ENCODE results near the gene STK11IP.

- TF ChIP-seq, protein P1, sequence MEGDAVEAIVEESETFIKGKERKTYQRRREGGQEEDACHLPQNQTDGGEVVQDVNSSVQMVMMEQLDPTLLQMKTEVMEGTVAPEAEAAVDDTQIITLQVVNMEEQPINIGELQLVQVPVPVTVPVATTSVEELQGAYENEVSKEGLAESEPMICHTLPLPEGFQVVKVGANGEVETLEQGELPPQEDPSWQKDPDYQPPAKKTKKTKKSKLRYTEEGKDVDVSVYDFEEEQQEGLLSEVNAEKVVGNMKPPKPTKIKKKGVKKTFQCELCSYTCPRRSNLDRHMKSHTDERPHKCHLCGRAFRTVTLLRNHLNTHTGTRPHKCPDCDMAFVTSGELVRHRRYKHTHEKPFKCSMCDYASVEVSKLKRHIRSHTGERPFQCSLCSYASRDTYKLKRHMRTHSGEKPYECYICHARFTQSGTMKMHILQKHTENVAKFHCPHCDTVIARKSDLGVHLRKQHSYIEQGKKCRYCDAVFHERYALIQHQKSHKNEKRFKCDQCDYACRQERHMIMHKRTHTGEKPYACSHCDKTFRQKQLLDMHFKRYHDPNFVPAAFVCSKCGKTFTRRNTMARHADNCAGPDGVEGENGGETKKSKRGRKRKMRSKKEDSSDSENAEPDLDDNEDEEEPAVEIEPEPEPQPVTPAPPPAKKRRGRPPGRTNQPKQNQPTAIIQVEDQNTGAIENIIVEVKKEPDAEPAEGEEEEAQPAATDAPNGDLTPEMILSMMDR (IDR thresholded peaks at IDR 0.05): no peak
- TF ChIP-seq POLR2AphosphoS5 (IDR thresholded peaks at IDR 0.05) (no peak), POLR2A (IDR thresholded peaks at IDR 0.05) (no peak)
These were observed 6.1 kb downstream of the STK11IP start for GRCh38 chr2:219603771-219604170.
